ENCODE data around the gene CGB2. TPM values are rescaled to one million over a fixed set of nuclear protein-coding genes. Genes with fewer than 3 reads are reported as not detected.
A peak's percentile ranks its signal among the peaks of the same experiment; 100 is the strongest.

The CGB2 gene
- polyA plus RNA-seq, 2 donors: not detected

DNA sequence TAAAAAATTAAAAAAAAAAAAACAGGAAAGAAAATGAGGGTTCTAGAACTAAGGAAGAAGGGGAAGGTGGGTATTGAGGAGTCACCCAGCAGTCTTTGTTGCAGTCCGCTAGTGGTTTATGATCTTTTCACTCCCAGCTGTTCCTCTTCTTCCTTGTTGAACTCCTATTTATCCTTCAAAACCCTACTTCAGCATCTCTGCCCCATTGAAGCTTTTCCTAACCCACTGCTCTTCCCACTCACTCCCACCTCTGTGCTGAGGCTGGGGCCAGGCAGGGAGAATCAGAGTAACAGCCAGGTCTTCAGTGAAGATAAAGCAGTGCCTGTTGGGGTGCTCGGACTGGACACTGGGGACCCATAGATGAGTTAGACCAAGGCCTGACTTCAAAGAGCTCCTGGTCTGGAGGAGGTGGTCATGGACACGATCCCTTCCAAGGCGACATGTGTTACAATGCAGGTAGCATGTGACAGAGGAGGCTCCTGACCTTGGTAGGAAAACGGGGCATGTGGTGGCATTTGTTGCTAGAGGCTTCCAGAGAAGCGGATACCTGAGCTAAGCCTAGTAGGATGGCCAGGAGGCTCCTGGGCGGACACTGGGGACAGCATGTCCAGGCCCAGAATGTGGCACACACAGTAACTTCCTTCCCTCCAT lies 26.6 kb upstream of the CGB2 start:
- no peaks in the 10 kb centered on the region for H3K9me3 ChIP-seq (ENCODE audit: control insufficient read depth in 2 of 2, insufficient read depth in 1 of 2, low read depth in 1 of 2, low read length in 1 of 2)
- WGBS, 2 donors: 95 to 97% methylated on average over 7 of the region's 7 CpGs
- H3K36me3 ChIP-seq (ENCODE audit: control insufficient read depth in 2 of 2, insufficient read depth in 2 of 2, low read length in 1 of 2): peaks cover 13 to 30% of the 10 kb centered on the region in 2 donors
- no peaks in the 10 kb centered on the region for H3K27me3 ChIP-seq (ENCODE audit: control insufficient read depth in 1 of 2, insufficient read depth in 2 of 2, low read length in 2 of 2)
- no peak overlapping the region for H3K4me3 ChIP-seq (ENCODE audit: low read depth in 1 of 2, low read length in 2 of 2)
- H3K27ac ChIP-seq (ENCODE audit: low read depth in 2 of 2, low read length in 1 of 2): no peak overlapping the region
- H3K4me1 ChIP-seq (ENCODE audit: control insufficient read depth in 2 of 2, insufficient read depth in 2 of 2, low read length in 1 of 2): no peaks in the 10 kb centered on the region

DNA sequence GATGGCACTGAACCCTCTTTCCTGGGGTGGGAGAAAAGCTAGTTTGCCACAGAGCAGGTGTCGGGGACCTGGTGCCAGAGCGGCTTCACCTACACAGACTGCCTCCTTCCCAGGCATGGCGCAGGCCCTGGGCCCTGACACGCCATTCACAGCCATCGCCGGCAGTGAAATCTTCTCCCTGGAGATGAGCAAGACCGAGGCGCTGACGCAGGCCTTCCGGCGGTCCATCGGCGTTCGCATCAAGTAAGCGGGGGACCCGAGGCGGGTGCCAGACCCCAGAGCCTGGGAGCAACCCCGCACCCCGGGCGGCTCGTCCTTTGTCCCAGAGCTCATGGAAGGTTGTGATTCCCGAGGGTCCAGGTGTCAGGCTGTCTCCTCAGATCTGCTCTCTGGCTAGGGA lies 24.8 kb upstream of the CGB2 start:
- WGBS, 2 donors: 96 to 98% methylated on average over 22 of the region's 22 CpGs
- Histone ChIP-seq H3K27ac (ENCODE audit: low read depth in 2 of 2, low read length in 1 of 2) (no peak overlapping the region), H3K9me3 (ENCODE audit: control insufficient read depth in 2 of 2, insufficient read depth in 1 of 2, low read depth in 1 of 2, low read length in 1 of 2) (no peaks in the 10 kb centered on the region), H3K4me1 (ENCODE audit: control insufficient read depth in 2 of 2, insufficient read depth in 2 of 2, low read length in 1 of 2) (no peaks in the 10 kb centered on the region), H3K27me3 (ENCODE audit: control insufficient read depth in 1 of 2, insufficient read depth in 2 of 2, low read length in 2 of 2) (no peaks in the 10 kb centered on the region), H3K36me3 (ENCODE audit: control insufficient read depth in 2 of 2, insufficient read depth in 2 of 2, low read length in 1 of 2) (peaks cover 13 to 44% of the 10 kb centered on the region in 2 donors), H3K4me3 (ENCODE audit: low read depth in 1 of 2, low read length in 2 of 2) (no peak overlapping the region)

DNA sequence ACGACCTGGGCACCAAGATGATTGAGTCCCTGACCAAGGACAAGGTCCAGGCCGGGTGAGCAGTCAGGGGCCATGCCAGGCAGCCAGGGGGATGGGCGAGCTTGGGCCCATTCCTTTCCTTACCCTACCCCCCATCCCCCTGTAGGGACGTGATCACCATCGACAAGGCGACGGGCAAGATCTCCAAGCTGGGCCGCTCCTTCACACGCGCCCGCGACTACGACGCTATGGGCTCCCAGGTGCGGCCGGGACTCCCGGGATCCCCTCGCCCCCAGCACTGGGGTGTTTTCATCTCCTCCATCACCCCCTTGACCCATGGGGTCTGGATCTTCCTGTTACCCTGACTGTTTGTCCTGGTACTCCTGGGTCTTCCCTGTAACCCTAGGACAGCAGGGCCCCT lies 21.9 kb upstream of the CGB2 start:
- H3K36me3 ChIP-seq (ENCODE audit: control insufficient read depth in 2 of 2, insufficient read depth in 2 of 2, low read length in 1 of 2): peaks cover 13 to 49% of the 10 kb centered on the region in 2 donors
- H3K27ac ChIP-seq (ENCODE audit: low read depth in 2 of 2, low read length in 1 of 2): no peak overlapping the region
- H3K27me3 ChIP-seq (ENCODE audit: control insufficient read depth in 1 of 2, insufficient read depth in 2 of 2, low read length in 2 of 2): no peaks in the 10 kb centered on the region
- H3K4me3 ChIP-seq (ENCODE audit: low read depth in 1 of 2, low read length in 2 of 2): no peak overlapping the region
- no peaks in the 10 kb centered on the region for H3K4me1 ChIP-seq (ENCODE audit: control insufficient read depth in 2 of 2, insufficient read depth in 2 of 2, low read length in 1 of 2)
- WGBS, 2 donors: 92 to 96% methylated on average over 18 of the region's 18 CpGs
- H3K9me3 ChIP-seq (ENCODE audit: control insufficient read depth in 2 of 2, insufficient read depth in 1 of 2, low read depth in 1 of 2, low read length in 1 of 2): no peaks in the 10 kb centered on the region

DNA sequence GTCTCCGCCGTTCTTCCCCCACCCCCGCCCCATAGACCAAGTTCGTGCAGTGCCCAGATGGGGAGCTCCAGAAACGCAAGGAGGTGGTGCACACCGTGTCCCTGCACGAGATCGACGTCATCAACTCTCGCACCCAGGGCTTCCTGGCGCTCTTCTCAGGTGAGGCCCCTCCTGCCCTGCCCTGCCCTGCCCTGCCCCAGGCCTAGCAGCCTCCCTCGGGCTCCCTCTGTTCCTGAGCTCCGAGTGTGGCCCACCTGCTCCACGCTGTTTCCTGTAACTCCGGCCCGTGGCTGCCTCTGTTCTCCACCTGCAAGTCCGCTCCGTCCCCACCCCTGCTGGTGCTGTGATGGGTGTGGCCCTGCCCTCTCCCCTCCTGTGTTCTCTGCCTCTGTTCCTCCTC lies 21.2 kb upstream of the CGB2 start:
- H3K4me3 ChIP-seq (ENCODE audit: low read depth in 1 of 2, low read length in 2 of 2): no peak overlapping the region
- no peaks in the 10 kb centered on the region for H3K9me3 ChIP-seq (ENCODE audit: control insufficient read depth in 2 of 2, insufficient read depth in 1 of 2, low read depth in 1 of 2, low read length in 1 of 2)
- H3K27ac ChIP-seq (ENCODE audit: low read depth in 2 of 2, low read length in 1 of 2): no peak overlapping the region
- peaks cover 13 to 55% of the 10 kb centered on the region in 2 donors for H3K36me3 ChIP-seq (ENCODE audit: control insufficient read depth in 2 of 2, insufficient read depth in 2 of 2, low read length in 1 of 2)
- WGBS, 2 donors: 89 to 91% methylated on average over 18 of the region's 18 CpGs
- H3K4me1 ChIP-seq (ENCODE audit: control insufficient read depth in 2 of 2, insufficient read depth in 2 of 2, low read length in 1 of 2): no peaks in the 10 kb centered on the region
- no peaks in the 10 kb centered on the region for H3K27me3 ChIP-seq (ENCODE audit: control insufficient read depth in 1 of 2, insufficient read depth in 2 of 2, low read length in 2 of 2)

DNA sequence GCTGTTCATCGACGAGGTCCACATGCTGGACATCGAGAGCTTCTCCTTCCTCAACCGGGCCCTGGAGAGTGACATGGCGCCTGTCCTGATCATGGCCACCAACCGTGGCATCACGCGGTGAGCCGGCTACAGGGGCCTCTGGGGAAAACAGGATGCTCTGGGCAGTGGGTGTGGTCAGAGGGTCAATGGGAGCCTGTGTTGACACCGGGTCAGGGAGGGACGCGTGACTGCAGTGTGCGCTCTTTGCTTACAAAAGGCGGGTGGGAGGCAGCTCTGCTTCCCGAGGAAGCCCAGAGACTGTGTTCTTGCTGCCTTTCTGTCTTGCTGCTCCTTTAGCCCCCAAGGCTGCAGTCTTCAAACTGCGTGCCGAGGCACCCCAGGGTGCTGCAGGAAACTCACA lies 20.5 kb upstream of the CGB2 start:
- no peak overlapping the region for H3K27ac ChIP-seq (ENCODE audit: low read depth in 2 of 2, low read length in 1 of 2)
- no peaks in the 10 kb centered on the region for H3K4me1 ChIP-seq (ENCODE audit: control insufficient read depth in 2 of 2, insufficient read depth in 2 of 2, low read length in 1 of 2)
- no peaks in the 10 kb centered on the region for H3K27me3 ChIP-seq (ENCODE audit: control insufficient read depth in 1 of 2, insufficient read depth in 2 of 2, low read length in 2 of 2)
- no peak overlapping the region for H3K4me3 ChIP-seq (ENCODE audit: low read depth in 1 of 2, low read length in 2 of 2)
- WGBS, 2 donors: 89 to 91% methylated on average over 17 of the region's 17 CpGs
- H3K36me3 ChIP-seq (ENCODE audit: control insufficient read depth in 2 of 2, insufficient read depth in 2 of 2, low read length in 1 of 2): peaks cover 12 to 57% of the 10 kb centered on the region in 2 donors
- no peaks in the 10 kb centered on the region for H3K9me3 ChIP-seq (ENCODE audit: control insufficient read depth in 2 of 2, insufficient read depth in 1 of 2, low read depth in 1 of 2, low read length in 1 of 2)

DNA sequence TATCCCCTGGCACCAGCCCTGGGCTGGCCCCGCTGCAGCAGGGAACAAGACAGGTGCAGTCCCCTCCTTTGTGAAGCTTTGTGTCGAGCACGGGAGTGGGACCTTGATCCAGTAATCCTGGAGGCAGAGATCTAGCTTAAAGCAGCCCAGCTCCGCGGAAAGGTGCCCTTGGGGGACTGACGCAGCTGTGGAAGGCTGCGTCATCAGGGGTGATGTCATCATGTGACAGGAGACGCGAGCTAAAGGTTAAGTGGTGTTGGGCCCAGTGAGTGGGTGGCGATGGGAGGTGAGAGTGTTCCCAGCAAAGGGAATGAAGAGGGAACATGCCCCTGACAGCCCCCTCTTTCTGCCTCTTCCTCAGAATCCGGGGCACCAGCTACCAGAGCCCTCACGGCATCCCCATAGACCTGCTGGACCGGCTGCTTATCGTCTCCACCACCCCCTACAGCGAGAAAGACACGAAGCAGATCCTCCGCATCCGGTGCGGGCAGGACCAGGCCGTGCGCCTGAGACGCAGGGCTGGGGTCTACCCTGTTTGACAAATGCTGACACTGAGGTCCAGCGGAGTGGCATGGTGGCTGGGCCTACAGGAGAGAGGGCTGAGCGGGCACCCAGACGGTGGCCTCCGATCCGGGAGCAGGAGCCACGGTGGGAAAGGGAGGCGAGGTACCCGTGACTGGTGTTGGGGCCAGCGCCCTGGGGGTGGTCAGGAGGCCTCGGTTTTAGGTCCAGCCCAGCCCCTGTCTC lies 17.4 kb upstream of the CGB2 start:
- Histone ChIP-seq H3K4me1 (ENCODE audit: control insufficient read depth in 2 of 2, insufficient read depth in 2 of 2, low read length in 1 of 2) (peaks cover 2 to 7% of the 10 kb centered on the region in 2 donors), H3K27me3 (ENCODE audit: control insufficient read depth in 1 of 2, insufficient read depth in 2 of 2, low read length in 2 of 2) (no peaks in the 10 kb centered on the region), H3K9me3 (ENCODE audit: control insufficient read depth in 2 of 2, insufficient read depth in 1 of 2, low read depth in 1 of 2, low read length in 1 of 2) (no peaks in the 10 kb centered on the region), H3K36me3 (ENCODE audit: control insufficient read depth in 2 of 2, insufficient read depth in 2 of 2, low read length in 1 of 2) (peaks cover 4 to 46% of the 10 kb centered on the region in 2 donors), H3K4me3 (ENCODE audit: low read depth in 1 of 2, low read length in 2 of 2) (no peak overlapping the region), H3K27ac (ENCODE audit: low read depth in 2 of 2, low read length in 1 of 2) (no peak overlapping the region)
- WGBS, 2 donors: 88 to 89% methylated on average over 32 of the region's 32 CpGs

DNA sequence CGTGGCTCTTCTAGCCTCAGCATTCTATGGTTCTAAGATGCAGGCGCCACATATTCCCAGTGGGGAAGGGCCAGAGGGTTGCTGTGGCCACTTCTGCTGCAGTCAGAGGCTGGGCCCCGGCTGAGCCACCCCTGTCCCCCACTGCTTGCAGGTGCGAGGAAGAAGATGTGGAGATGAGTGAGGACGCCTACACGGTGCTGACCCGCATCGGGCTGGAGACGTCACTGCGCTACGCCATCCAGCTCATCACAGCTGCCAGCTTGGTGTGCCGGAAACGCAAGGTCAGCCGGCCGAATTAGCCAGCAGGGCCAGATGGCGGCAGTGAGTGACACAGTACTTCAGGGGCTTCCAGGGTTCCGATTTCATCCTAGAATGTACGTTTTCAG lies 16.8 kb upstream of the CGB2 start:
- H3K9me3 ChIP-seq (ENCODE audit: control insufficient read depth in 2 of 2, insufficient read depth in 1 of 2, low read depth in 1 of 2, low read length in 1 of 2): no peaks in the 10 kb centered on the region
- H3K4me3 ChIP-seq (ENCODE audit: low read depth in 1 of 2, low read length in 2 of 2): no peak overlapping the region
- peaks cover 2 to 7% of the 10 kb centered on the region in 2 donors for H3K4me1 ChIP-seq (ENCODE audit: control insufficient read depth in 2 of 2, insufficient read depth in 2 of 2, low read length in 1 of 2)
- H3K27me3 ChIP-seq (ENCODE audit: control insufficient read depth in 1 of 2, insufficient read depth in 2 of 2, low read length in 2 of 2): no peaks in the 10 kb centered on the region
- H3K36me3 ChIP-seq (ENCODE audit: control insufficient read depth in 2 of 2, insufficient read depth in 2 of 2, low read length in 1 of 2): peaks cover 4 to 41% of the 10 kb centered on the region in 2 donors
- no peak overlapping the region for H3K27ac ChIP-seq (ENCODE audit: low read depth in 2 of 2, low read length in 1 of 2)
- 90 to 96% methylated on average over 18 of the region's 18 CpGs for WGBS, 2 donors

DNA sequence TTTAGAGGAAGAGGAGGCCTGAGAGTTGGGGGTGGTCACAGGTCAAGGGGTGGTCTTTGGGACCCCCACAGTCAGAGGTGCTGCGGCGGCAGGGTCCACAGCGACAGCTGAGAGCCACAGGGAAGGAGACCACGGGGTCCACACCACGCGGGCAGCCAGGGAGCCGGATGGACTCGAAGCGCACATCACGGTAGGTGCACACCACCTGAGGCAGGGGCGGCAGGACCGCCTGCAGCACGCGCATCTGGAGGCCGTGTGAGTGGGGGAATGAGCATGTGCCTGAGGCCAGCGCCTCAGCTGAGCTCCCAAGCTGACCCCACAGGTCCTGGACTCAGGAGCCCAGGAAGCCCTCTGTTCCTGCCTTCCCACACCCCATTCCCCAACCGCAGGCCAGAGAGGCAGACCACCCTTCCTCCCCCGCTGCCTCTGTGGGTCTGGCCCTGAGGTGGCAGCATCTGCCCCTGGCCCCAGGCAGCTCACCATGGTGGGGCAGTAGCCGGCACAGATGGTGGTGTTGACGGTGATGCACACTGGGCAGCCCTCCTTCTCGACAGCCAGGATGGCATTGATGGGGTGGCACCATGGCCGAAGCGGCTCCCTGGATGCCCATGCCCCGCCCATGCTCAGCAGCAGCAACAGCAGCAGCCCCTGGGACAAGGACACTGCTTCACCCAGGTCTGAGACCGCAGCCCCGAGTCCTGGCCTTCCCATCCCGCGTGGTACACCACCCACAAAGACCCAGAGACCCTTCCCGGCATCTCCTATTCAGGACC lies 15.4 kb upstream of the CGB2 start:
- Histone ChIP-seq H3K27ac (ENCODE audit: low read depth in 2 of 2, low read length in 1 of 2) (no peak overlapping the region), H3K4me1 (ENCODE audit: control insufficient read depth in 2 of 2, insufficient read depth in 2 of 2, low read length in 1 of 2) (peaks cover 2 to 7% of the 10 kb centered on the region in 2 donors), H3K36me3 (ENCODE audit: control insufficient read depth in 2 of 2, insufficient read depth in 2 of 2, low read length in 1 of 2) (peaks cover 4 to 30% of the 10 kb centered on the region in 2 donors), H3K4me3 (ENCODE audit: low read depth in 1 of 2, low read length in 2 of 2) (no peak overlapping the region), H3K9me3 (ENCODE audit: control insufficient read depth in 2 of 2, insufficient read depth in 1 of 2, low read depth in 1 of 2, low read length in 1 of 2) (peaks cover 0 to 2% of the 10 kb centered on the region in 2 donors), H3K27me3 (ENCODE audit: control insufficient read depth in 1 of 2, insufficient read depth in 2 of 2, low read length in 2 of 2) (no peaks in the 10 kb centered on the region)
- 87 to 93% methylated on average over 24 to 27 of the region's 29 CpGs for WGBS, 2 donors

DNA sequence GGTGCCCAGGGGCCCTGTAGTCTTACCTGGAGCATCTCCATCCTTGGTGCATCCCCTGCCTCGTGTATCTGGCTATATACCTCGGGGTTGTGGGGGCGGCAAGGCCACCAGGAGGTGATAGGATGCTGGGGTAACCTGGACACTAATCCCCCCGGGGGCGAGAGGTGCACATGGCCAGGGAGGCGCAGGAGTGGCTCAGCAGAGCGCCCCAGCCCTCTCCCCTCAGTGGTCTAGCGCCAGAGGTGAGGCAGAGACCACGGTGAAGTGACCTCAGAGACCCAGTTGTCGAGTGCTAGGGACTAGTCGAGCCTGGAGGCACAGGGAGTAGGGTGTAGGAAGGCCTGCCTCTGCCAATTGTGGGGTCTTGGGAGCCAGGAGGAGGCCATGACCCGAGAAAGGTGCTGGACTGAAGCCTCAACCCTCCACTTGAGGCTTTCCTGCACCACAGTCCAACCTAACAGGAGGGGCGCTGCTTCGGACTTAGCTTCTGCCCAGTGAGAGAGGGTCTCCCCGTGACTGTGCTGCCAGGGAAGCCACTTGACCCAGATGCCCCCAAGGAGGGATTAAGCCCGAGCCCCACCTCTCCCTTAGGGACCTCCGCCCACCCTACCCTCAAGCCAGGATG lies 14.5 kb upstream of the CGB2 start, which contains the start of gene LHB:
LHB (minus strand) TSS at position 51 of the 625 bp plus-strand sequence; CDS start at position 41, 10 bp downstream.
- H3K4me1 ChIP-seq (ENCODE audit: control insufficient read depth in 2 of 2, insufficient read depth in 2 of 2, low read length in 1 of 2): peaks cover 2 to 7% of the 10 kb centered on the region in 2 donors
- H3K36me3 ChIP-seq (ENCODE audit: control insufficient read depth in 2 of 2, insufficient read depth in 2 of 2, low read length in 1 of 2): peaks cover 4 to 22% of the 10 kb centered on the region in 2 donors
- H3K9me3 ChIP-seq (ENCODE audit: control insufficient read depth in 2 of 2, insufficient read depth in 1 of 2, low read depth in 1 of 2, low read length in 1 of 2): peaks cover 0 to 2% of the 10 kb centered on the region in 2 donors
- 67 to 68% methylated on average over 17 of the region's 17 CpGs for WGBS, 2 donors
- H3K27me3 ChIP-seq (ENCODE audit: control insufficient read depth in 1 of 2, insufficient read depth in 2 of 2, low read length in 2 of 2): no peaks in the 10 kb centered on the region
- peak within 1 kb of the TSS; percentile 22 to 29 for H3K4me3 ChIP-seq (ENCODE audit: low read depth in 1 of 2, low read length in 2 of 2)
- no peak within 1 kb of the TSS for H3K27ac ChIP-seq (ENCODE audit: low read depth in 2 of 2, low read length in 1 of 2)

Measured in esophagus (tissue), 2 donors.